Measurements from ENCODE around the gene PDAP1.

GRCh38 chr7:99403764-99404163 lies 4.6 kb downstream of the PDAP1 start:
- TF ChIP-seq CTCF (IDR thresholded peaks at IDR 0.05) (no peak), POLR2A (IDR thresholded peaks at IDR 0.05) (no peak), EP300 (IDR thresholded peaks at IDR 0.05) (no peak)
